Activated CD4-positive, alpha-beta T cell treated with anti-CD3 and anti-CD28 coated beads, Interleukin-2, Interleukin-6, amounts not matched to agents 100 ng/mL and 50 ng/mL, durations not matched to agents 16 hours and 8 hours (primary cell): ENCODE measurements around the gene BCL2.

Source experiments
- DNase-seq: peaks from one replicate; pipeline ENCODE4 v3.0.0-alpha.2; 2020

The BCL2 gene

DNA sequence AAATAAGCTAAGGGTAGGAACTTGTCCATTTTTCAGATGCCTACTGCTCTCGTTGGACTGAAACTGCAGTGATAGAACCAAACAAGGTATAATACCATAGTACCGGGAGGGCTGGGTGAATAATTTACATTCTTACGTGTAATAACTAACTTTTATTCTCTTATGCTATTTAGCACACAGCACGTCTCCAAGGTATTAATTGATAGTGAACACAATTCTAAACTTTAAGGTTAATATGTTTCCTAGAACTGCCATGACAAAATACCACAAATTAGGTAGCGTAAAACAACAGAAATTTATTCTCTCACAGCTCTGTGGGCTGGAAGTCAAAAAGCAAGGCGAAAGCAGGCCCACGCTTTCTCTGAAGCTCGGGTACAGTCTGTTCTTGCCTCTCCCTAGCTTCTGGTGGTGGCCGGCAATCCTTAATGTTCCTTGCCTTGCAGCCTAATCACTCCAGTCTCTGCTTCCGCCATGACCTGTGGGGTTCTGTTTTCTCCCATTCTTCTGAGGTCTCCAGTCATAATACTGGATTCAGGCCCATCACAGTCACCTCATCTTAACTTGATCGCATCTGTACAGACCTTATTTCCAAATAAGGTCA lies 5.6 kb upstream of the BCL2 start:
- no peak for DNase-seq

DNA sequence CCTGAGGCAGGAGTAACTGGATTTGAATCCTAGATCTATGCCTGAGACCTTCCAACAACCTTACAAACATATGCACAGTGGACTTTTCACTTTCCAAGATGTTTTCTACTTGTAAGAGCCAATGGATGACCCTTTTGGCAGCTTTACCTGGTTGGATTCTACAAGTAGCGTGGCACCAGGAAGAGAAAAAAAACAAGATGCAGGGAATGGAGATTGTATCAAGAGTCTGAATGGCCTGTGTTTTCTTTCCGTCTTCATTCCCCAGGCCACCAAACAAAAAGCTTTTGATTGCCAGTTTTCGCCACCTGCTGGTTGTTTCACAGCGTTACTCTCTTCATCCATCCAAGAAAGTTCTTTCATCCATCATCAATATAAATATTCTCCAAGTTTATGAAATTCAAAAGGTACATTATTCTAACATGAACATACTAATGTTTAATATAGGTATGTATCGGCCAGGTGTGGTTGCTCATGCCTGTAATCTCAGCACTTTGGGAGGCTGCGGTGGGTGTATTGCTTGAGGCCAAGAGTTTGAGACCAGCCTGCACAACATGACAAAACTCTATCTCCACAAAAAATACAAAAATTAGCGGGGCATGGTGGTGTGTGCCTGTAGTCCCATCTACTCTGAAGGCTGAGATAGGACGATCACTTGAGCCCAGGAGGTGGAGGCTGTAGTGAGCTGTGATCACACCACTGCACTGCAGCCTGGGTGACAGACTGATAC lies 3.5 kb upstream of the BCL2 start:
- DNase-seq, result peak; percentile 73

DNA sequence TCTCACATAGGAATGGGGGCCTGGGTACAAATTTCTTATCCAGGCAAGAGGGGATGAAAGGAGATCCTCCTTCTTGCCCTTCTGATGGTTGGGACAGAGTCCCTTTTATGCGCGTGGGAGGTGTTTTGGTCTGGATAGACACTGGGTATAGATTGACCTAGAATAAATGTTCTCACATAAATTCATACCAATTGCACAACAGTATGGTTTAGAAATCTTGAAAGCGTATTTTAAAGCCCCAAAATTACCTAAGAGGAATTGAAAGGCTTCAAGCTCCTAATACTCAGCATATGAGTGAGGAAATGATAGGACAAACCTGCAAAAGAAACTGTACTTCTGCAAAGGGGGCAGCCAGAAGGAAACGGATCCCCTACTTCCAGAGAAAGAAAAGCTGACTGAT lies 2.6 kb upstream of the BCL2 start:
- DNase-seq, result no peak

DNA sequence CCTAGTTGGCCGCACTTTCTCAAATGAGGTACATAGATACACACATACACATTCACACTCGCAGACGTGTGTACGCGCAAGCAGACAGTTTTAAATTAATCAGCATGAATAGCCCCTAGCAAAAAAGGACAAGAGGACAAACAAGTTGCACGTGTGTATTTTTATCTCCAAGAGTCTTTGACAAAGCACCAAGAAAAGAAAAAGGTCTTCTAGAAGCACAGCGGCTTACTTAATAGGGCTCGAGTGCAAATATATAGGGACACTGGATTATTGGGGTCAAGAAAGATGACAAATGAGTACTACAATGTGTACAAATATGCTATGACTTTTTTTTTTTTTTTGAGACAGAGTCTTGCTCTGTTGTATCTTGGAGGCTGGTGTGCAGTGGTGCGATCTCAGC lies 1.7 kb upstream of the BCL2 start:
- DNase-seq, result no peak

DNA sequence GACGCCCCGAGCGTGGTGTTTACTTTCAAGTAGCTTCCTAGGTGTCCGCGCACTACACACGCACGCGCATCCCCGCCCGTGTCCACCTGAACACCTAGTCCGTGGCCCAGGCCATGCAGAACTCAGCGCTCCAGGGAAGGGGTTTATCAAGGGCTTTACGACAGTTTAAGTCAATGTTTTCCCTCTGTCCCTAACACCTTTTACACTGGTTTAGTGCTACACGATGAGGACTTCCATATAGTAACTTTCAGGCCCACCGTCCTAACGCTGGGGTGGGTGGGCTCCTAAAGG lies 1.4 kb upstream of the BCL2 start:
- no peak for DNase-seq

DNA sequence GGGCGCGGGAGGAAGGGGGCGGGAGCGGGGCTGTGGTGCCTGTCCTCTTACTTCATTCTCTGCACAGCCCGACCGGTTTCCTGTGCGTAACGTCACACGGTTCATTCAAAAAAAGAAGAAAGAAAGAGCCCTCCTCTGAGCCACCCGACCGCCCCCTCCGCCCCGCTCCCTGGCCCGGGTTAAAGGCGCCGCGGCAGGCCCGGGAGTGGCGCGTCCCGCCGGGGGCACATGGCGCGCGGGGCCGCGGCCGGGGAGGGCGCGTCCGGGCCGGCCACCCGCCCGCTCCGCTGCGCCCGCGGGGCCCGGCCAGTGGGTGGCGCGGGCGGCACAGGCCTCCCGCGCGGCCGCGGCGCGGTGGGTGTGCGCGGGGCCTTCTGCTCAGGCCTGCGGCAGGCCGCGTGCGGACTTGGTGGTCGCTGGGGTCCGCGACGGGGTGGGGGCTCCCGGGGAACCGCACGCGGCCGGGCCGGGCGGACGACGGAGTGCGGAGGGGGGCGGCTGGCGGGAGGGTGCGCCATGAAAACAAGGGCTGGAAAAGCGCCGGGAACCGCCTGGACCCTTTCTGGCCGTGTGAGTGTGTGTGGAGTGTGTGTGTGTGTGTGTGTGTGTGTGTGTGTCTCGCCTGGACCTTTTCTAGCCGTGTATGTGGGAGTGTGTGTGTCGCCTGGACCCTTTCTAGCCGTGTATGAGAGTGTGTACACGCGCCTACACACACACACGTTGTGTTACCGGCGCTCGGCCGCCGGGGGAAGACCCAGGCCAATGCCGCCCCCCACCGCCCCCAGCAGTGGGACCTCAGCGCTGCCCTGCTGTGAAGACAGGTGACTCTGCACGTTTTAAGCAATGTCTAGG lies 780 bp upstream of the BCL2 start:
- DNase-seq, result peak; percentile 88

DNA sequence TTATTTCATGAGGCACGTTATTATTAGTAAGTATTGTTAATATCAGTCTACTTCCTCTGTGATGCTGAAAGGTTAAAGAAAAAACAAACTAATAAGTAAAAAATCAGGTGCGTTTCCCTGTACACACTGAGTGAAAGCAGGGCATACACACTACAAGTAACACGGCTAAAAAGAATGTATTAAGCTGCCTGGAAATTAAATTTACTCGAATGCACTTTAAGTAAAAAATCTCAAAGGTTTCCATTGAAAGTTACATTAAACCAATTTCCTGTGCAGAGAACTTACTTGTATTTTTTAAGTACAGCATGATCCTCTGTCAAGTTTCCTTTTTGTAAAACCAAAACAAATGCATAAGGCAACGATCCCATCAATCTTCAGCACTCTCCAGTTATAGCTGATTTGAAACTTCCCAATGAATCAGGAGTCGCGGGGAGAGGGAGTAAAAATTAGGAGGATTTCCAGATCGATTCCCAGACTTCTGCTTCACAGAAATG lies 633 bp downstream of the BCL2 start:
- no peak for DNase-seq

DNA sequence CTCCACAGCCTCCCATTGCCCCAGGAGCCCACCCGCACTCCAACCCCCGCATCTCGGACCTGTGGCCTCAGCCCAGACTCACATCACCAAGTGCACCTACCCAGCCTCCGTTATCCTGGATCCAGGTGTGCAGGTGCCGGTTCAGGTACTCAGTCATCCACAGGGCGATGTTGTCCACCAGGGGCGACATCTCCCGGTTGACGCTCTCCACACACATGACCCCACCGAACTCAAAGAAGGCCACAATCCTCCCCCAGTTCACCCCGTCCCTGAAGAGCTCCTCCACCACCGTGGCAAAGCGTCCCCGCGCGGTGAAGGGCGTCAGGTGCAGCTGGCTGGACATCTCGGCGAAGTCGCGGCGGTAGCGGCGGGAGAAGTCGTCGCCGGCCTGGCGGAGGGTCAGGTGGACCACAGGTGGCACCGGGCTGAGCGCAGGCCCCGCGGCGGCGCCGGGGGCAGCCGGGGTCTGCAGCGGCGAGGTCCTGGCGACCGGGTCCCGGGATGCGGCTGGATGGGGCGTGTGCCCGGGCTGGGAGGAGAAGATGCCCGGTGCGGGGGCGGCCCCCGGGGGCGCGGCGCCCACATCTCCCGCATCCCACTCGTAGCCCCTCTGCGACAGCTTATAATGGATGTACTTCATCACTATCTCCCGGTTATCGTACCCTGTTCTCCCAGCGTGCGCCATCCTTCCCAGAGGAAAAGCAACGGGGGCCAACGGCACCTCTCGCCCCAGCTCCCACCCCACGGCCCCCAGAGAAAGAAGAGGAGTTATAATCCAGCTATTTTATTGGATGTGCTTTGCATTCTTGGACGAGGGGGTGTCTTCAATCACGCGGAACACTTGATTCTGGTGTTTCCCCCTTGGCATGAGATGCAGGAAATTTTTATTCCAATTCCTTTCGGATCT lies 1.3 kb downstream of the BCL2 start:
- peak; percentile 90 for DNase-seq

DNA sequence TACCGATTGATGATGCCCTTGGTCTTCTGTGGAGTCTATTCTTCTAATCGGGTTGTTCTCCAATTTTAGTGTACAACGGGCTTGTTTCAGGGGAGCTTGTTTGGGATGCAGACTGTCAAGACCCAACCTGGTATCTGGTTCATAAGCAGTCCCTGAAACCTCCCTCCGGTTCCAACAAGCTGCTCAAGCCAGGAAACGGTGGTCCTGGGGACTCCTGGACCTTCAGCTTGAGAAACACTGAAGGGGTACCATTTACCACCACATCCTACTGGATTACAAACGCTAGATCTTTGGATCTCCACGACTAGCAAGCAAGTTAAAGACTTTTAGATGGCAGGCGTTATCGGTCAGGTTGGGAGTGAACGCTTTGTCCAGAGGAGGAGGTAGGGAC lies 2.0 kb downstream of the BCL2 start:
- no peak for DNase-seq

DNA sequence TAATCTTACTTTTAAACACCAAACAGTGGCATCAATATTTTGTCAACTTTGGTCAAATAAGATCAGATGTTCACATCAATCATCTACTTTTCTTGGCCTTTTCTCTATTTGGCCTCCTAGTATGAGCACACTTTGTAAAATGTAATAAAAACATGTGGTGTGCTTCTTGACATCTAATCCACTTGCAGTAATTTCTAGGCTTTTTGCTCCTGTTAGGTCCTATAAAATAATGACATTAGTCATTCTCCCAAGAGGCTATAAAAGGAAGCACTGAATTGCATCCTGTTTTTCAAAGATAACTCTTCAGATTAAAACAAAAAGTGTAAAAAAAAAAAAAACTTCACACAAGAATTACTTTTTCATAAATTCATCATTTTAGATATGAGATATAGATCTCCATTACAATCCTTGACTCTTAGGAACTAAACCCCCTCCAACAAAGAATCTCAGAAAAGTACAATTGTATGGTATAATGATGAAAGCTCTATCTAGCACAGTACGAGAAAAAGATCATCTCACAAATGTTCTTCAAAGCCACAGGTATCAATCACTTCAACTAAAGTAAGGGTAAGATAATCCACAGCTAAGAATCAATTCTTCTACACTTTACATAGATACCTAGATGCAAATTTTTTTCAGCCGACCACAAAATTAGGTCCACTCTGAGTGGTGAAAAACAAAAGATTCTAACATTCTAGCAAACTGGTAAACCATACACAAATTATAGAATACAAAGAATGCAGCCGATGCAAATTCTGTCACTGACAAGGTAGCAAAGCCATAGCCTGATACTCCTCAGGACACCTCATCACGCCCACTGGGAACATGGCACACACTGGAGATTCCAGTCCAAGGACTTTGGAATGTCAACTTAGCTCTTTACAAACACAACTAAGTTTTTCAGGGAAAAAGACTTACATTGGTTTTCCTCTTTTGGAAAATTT lies 2.7 kb downstream of the BCL2 start:
- DNase-seq, result no peak

DNA sequence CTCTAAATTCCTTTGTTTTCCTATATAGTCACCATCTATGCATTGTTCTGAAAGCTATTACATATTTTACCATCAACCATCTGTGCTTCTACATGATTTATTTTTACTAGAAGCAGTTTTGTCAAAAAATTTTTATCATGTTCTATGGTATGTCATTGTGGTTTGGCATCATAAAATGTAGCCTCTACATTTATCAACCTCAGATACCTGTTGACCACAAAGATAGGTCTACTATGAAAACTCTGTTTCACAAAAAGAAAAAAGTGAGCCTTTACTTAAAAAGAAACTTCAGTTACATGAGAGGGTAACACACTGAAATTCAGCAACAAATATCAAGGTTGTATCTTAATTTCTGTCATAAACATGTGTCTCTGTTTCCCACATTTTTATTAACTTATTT lies 3.7 kb downstream of the BCL2 start:
- DNase-seq, result no peak

DNA sequence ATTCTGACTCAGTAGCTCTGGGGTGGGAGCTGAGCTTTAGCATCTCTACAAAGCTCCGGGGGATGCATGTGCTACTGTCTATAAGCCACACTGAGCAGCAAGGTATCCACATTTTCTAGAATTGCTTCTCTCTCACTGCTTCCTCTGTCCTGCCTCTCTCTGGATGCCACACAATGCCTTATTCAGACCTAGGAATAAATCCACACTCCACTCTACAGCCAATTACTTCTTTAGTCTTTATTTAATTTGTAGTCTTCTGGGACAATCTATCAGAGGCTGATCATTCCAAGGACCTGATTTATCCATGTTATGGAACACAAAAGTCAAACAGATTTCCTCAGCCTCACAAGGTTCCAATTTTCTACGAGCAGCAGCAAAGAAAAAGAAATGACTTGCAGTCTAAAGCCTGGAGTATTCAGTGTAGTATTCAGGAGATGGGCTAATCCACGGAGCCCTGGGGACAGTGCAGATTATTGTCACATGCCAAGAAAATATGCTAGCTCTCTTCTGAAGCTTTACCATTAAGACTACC lies 4.4 kb downstream of the BCL2 start:
- DNase-seq, result no peak

DNA sequence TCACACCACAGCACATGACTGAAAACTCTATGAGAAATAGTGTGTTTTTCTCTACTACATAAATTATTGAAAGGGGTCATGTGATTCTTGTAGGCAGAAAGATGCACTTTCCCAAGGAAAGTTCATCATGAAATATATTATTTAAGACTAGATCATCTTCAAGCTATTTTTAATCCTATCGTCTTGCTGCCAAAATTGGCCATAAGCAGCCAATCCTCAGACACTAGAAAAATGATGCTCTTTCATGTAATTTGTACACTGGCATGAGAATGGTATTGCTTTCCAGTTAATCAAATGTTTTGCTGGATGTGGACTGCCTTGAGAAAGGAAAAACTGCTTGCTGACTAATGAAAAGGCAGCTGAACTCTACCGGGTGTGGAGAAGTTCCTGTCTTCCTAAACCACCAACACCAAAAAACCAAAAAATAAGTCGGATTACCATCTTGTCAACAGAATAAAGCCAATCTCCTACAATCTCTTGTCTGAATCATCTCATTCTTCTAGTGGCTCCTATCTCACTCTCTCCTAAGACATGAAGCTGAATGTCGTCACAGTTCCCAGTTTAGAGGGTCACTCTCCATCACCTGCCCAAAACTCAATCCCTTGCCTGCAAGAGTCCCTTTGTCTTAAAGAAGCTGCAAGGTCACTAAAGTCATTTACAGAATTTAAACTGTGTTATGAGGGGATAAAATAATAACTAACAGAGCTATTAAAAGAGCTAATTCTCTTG lies 5.3 kb downstream of the BCL2 start:
- DNase-seq, result no peak

DNA sequence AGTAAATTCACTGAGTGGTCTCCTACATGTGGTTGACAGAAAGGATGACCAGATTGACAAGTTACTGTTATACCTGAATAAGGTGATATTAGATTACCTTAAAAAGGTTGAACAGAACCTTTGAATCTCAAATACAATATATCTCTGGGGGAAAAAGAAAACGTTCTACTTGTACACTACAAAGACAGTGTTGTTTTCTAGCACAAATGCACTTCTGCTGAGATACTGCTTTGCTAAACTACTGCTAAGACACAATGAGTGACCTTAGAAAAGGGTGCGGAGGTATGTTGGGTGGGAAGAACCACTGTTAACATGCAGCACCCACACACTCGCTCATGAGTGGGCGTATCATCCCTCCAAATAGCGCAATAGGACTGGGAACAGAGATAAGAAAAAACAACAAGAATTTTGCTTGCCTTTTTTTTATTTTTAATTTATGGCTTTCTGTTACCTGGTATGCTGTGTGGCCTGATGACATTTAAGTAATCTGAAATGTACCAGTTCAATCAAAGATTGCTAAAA lies 6.1 kb downstream of the BCL2 start:
- DNase-seq, result no peak

DNA sequence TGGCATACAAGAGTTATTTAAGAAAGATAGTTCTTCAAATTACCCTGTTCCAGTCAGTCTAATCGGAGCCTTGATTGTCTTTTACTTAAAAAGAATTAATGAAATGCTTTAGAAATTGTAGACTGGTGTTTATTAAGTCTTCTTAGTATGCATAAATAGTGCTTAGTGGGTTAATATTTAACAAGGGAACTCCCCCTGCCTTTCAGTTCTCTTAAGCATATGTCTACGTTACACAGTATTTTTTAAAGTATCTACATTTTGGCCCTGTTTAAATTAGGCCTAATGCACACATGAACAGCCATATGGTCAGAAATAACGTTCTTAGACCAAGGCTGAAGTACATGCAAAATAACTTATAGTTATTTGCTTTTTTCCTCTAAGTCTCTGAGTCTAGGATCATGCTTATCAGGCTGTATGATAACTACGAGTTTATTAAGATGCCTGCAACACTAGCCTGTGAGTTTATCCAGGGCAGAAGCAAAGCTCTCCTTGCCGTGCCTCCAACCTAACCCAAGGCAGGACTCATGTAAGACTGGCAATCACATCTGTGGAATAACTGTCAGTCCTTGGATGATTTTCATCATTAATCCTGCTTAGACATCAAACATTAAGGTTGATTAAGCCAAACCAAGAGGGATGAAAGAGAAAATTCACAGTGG lies 6.7 kb downstream of the BCL2 start:
- DNase-seq, result no peak

DNA sequence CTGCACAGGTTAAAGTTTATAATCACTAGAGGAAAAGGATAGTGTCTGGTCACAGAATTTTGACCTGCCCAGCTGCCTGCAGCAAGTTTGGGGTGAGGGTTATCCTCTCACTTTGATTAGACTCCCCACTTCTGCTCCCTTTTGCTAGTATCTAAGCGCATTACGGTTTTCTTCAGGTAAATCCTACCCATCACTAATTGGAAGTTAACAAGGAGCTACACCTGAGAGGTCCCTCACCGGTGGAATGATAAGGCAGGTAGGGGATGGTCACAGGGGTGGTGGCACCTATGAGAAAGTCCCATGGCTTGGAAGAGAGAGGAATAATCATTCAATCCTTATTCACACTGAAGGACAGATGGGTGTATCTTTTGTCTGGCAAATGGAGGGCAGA lies 7.6 kb downstream of the BCL2 start:
- DNase-seq, result no peak

DNA sequence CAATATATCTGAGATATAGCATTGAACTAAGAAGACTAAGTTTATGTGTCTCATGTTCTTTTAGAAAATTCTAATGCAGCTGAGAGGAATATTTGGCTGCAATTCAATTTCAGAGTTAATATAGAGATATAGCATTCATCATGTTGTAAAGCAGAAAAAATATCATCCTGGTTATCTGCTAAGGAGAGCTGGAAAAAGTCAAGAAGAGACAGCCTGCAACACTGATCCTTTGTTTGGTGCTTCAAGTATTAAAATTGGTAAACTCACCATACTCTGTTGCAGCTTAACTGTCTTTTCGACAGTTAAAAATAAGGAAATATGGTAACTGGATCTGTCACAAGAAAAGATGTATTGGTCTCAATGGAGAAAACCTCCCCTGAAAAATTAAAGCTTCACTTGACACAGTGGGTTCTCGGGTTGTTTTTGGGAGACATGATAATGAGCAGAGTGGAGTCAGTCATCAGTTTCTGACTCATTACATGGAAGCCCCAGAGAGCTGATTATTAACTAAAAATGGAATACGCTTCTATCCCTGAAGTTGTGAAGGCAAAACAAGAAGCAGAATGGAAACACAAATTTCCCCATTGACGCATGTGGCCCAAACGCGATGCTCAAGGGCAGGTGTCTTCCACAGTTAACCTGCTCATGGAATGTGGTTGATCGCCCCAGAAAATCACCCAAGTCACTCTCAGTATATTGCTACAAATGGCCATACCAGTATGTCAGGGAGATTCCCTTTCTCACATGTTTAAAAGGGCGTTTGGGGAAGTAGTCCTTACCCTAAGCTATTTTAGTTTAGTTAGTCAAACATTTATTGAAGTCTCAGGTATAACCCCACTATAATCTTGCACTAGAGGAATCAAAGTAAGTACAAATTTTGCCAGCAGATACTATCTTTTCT lies 8.2 kb downstream of the BCL2 start:
- DNase-seq, result no peak

DNA sequence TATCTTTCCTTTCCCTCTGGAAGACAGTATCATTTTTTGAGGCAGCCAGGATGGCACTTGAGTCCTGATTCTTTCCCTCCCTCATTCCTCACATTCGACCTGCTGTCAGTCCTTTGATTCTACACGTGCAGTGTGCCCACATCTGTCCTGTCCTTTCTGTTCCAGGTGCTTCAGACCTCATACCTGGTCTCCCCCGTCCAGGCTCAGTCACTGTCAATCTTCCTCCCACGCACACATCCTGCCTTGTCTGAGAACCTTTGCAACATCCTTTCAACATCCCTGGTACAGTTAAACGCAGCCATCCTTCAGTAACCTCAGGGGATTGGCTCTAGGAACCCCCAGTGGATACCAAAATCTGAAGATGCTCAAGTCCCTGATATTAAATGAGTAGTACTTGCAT lies 10.1 kb downstream of the BCL2 start:
- DNase-seq, result no peak
